ENCODE measurements around the gene PTEN. TPM values are rescaled to one million over a fixed set of nuclear protein-coding genes. Genes with fewer than 3 reads are reported as not detected.
A peak's percentile ranks its signal among the peaks of the same experiment; 100 is the strongest.

Gene PTEN
- total RNA-seq, 1 experiment from 2014 or later: 58.7 TPM

DNA sequence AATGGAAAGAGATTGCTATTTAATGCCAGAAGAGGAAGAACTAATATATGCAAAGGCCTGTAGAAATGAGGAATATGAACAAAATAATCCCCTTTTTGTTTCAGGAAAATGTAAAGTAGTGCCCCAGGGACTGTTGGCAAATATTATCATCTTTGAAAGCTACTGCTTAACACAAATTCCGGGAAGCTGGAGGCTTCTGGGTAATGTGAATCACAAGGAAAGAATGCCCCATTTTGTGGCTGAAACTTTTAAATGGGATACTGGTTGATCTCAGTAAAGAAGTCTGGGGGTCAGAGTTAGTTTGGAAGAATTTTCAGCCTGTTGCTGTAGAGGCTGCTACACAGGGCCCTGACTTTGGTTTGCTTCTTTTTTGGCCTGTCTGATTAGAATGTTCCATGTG, 141.0 kb downstream of the PTEN start:
- ChIA-PET POLR2A (no interaction called here), RAD21 (ENCODE audit: low non-redundant PET in 1 of 2, low total read pairs in 2 of 2, uncharacterized antibody in 2 of 2, unreplicated experiment in 2 of 2) (no interaction called here), CTCF (no interaction called here)
- Histone ChIP-seq H3K4me3 (replicated peaks in 1 of 2; ENCODE audit: low read depth in 1 of 2, low read length in 2 of 2) (no peak overlapping the region), H3K36me3 (ENCODE audit: control insufficient read depth in 1 of 2, insufficient read depth in 2 of 2, low read length in 2 of 2) (no peaks in the 10 kb centered on the region), H3K4me2 (ENCODE audit: low read length) (no peak overlapping the region), H3K9me3 (ENCODE audit: control insufficient read depth in 1 of 2, insufficient read depth in 1 of 2, low read depth in 1 of 2, low read length in 2 of 2) (no peaks in the 10 kb centered on the region), H3K79me2 (ENCODE audit: insufficient read depth, low read length) (no peaks in the 10 kb centered on the region), H3K9me2 (ENCODE audit: insufficient read depth) (no peaks in the 10 kb centered on the region), H3K9ac (ENCODE audit: low read length) (no peak overlapping the region), H2AFZ (ENCODE audit: low read depth, low read length, poor library complexity, severe bottlenecking) (peak overlapping the region; percentile 49), H3K4me1 (ENCODE audit: control insufficient read depth in 1 of 2, insufficient read depth in 2 of 2, low read length in 2 of 2) (peaks cover 0 to 5% of the 10 kb centered on the region in 2 experiments; a peak in 2 of 4 replicates), H3K27me3 (ENCODE audit: insufficient read depth, low read length) (no peaks in the 10 kb centered on the region), H4K20me1 (ENCODE audit: insufficient read depth) (no peaks in the 10 kb centered on the region), H3K27ac (ENCODE audit: low read depth, low read length) (no peak overlapping the region)
- BruUV-seq (replicated peaks): no TSS peak
- TF ChIP-seq, protein P1, sequence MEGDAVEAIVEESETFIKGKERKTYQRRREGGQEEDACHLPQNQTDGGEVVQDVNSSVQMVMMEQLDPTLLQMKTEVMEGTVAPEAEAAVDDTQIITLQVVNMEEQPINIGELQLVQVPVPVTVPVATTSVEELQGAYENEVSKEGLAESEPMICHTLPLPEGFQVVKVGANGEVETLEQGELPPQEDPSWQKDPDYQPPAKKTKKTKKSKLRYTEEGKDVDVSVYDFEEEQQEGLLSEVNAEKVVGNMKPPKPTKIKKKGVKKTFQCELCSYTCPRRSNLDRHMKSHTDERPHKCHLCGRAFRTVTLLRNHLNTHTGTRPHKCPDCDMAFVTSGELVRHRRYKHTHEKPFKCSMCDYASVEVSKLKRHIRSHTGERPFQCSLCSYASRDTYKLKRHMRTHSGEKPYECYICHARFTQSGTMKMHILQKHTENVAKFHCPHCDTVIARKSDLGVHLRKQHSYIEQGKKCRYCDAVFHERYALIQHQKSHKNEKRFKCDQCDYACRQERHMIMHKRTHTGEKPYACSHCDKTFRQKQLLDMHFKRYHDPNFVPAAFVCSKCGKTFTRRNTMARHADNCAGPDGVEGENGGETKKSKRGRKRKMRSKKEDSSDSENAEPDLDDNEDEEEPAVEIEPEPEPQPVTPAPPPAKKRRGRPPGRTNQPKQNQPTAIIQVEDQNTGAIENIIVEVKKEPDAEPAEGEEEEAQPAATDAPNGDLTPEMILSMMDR (IDR thresholded peaks at IDR 0.05 in 2 of 3, conservative IDR thresholded peaks at IDR 0.05 in 1 of 3; ENCODE audit: borderline replicate concordance in 1 of 3, insufficient read depth in 1 of 3, low read depth in 2 of 3, low read length in 2 of 3): no peak
- TF ChIP-seq, protein P2, sequence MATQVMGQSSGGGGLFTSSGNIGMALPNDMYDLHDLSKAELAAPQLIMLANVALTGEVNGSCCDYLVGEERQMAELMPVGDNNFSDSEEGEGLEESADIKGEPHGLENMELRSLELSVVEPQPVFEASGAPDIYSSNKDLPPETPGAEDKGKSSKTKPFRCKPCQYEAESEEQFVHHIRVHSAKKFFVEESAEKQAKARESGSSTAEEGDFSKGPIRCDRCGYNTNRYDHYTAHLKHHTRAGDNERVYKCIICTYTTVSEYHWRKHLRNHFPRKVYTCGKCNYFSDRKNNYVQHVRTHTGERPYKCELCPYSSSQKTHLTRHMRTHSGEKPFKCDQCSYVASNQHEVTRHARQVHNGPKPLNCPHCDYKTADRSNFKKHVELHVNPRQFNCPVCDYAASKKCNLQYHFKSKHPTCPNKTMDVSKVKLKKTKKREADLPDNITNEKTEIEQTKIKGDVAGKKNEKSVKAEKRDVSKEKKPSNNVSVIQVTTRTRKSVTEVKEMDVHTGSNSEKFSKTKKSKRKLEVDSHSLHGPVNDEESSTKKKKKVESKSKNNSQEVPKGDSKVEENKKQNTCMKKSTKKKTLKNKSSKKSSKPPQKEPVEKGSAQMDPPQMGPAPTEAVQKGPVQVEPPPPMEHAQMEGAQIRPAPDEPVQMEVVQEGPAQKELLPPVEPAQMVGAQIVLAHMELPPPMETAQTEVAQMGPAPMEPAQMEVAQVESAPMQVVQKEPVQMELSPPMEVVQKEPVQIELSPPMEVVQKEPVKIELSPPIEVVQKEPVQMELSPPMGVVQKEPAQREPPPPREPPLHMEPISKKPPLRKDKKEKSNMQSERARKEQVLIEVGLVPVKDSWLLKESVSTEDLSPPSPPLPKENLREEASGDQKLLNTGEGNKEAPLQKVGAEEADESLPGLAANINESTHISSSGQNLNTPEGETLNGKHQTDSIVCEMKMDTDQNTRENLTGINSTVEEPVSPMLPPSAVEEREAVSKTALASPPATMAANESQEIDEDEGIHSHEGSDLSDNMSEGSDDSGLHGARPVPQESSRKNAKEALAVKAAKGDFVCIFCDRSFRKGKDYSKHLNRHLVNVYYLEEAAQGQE (IDR thresholded peaks at IDR 0.05; ENCODE audit: low read depth): no peak
- TF ChIP-seq, protein P3, sequence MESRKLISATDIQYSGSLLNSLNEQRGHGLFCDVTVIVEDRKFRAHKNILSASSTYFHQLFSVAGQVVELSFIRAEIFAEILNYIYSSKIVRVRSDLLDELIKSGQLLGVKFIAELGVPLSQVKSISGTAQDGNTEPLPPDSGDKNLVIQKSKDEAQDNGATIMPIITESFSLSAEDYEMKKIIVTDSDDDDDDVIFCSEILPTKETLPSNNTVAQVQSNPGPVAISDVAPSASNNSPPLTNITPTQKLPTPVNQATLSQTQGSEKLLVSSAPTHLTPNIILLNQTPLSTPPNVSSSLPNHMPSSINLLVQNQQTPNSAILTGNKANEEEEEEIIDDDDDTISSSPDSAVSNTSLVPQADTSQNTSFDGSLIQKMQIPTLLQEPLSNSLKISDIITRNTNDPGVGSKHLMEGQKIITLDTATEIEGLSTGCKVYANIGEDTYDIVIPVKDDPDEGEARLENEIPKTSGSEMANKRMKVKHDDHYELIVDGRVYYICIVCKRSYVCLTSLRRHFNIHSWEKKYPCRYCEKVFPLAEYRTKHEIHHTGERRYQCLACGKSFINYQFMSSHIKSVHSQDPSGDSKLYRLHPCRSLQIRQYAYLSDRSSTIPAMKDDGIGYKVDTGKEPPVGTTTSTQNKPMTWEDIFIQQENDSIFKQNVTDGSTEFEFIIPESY (IDR thresholded peaks at IDR 0.05; ENCODE audit: extremely low read depth, insufficient replicate concordance, low read length): no peak
- no peak for TF ChIP-seq MAX (IDR thresholded peaks at IDR 0.05)
- TF ChIP-seq EZH2 (IDR thresholded peaks at IDR 0.05): no peak
- no peak for TF ChIP-seq POLR2A (IDR thresholded peaks at IDR 0.05; ENCODE audit: borderline replicate concordance, extremely low read depth, insufficient read depth, insufficient read length)
- no peak for TF ChIP-seq SIN3A (IDR thresholded peaks at IDR 0.05; ENCODE audit: low read depth)
- no peak for TF ChIP-seq ATF3 (IDR thresholded peaks at IDR 0.05)
- no peak for TF ChIP-seq EGR1 (IDR thresholded peaks at IDR 0.05; ENCODE audit: low read depth)
- TF ChIP-seq TCF7L2 (IDR thresholded peaks at IDR 0.05; ENCODE audit: borderline replicate concordance, extremely low read depth, insufficient read depth, insufficient read length): no peak
- TF ChIP-seq ZFX (IDR thresholded peaks at IDR 0.05): no peak
- no peak for TF ChIP-seq EZH2phosphoT487 (IDR thresholded peaks at IDR 0.05; ENCODE audit: borderline replicate concordance)
- no peak for TF ChIP-seq SP1 (IDR thresholded peaks at IDR 0.05; ENCODE audit: low read depth)
- no peak for TF ChIP-seq ZNF274 (IDR thresholded peaks at IDR 0.05; ENCODE audit: low read depth, low read length)
- no peak for TF ChIP-seq FOSL1 (IDR thresholded peaks at IDR 0.05; ENCODE audit: low read depth)
- TF ChIP-seq JUND (IDR thresholded peaks at IDR 0.05): no peak
- TF ChIP-seq POLR2AphosphoS5 (IDR thresholded peaks at IDR 0.05; ENCODE audit: low read depth, low read length): no peak
- no peak for TF ChIP-seq SRF (IDR thresholded peaks at IDR 0.05; ENCODE audit: low read depth)
- TF ChIP-seq CBX3 (IDR thresholded peaks at IDR 0.05; ENCODE audit: low read depth): no peak
- intact Hi-C loops (cut with micrococcal nuclease): no loop called here
- DNase-seq (ENCODE audit: low read depth, low spot score): no peak
- ATAC-seq: no peak
